Mammary epithelial cell (primary cell): Measurements from ENCODE around the gene DPM2.

Experiments used
- CTCF ChIP-seq, 2 donors: IDR thresholded peaks in 1 of 2; conservative IDR thresholded peaks in 1 of 2; 2 replicates each; pipeline ENCODE4 v1.5.1; 2011 to 2012; ENCODE audit warnings: inconsistent platforms in 2 of 2, low read length in 2 of 2, mild to moderate bottlenecking in 2 of 2, control low read depth in 1 of 2, low read depth in 1 of 2; ENCODE audit not compliant: insufficient read depth in 1 of 2; ENCODE audit errors: extremely low read depth in 1 of 2
- EZH2 ChIP-seq: IDR thresholded peaks from 2 replicates; pipeline ENCODE4 v1.6.1; 2012; ENCODE audit warnings: low read length, inconsistent platforms, borderline replicate concordance

- TF ChIP-seq CTCF (conservative IDR thresholded peaks at IDR 0.05 in 1 of 2, IDR thresholded peaks at IDR 0.05 in 1 of 2; ENCODE audit: extremely low read depth in 1 of 2, insufficient read depth in 1 of 2, low read depth in 1 of 2, low read length in 2 of 2) (no peak), EZH2 (no peak)
Measured at GRCh38 chr9:127926906-127927200, 10.8 kb downstream of the DPM2 start.
